Hepatocyte (in vitro differentiated cells): ENCODE measurements around the gene CBFA2T3.

Experiments
- EZH2phosphoT487 ChIP-seq: fragments of 200-600 bp; sonication (generic); IDR thresholded peaks from one replicate; pipeline ENCODE4 v1.6.1; 2018; ENCODE audit warnings: antibody characterized with exemption, mild to moderate bottlenecking, low read depth, moderate library complexity; ENCODE audit not compliant: unreplicated experiment, severe bottlenecking
- TF ChIP-seq, protein P1 (sequence below): fragments of 200-600 bp; sonication (generic); IDR thresholded peaks from 2 replicates; pipeline ENCODE4 v1.5.1; 2016; ENCODE audit warnings: antibody characterized with exemption, mild to moderate bottlenecking; ENCODE audit not compliant: poor library complexity

DNA sequence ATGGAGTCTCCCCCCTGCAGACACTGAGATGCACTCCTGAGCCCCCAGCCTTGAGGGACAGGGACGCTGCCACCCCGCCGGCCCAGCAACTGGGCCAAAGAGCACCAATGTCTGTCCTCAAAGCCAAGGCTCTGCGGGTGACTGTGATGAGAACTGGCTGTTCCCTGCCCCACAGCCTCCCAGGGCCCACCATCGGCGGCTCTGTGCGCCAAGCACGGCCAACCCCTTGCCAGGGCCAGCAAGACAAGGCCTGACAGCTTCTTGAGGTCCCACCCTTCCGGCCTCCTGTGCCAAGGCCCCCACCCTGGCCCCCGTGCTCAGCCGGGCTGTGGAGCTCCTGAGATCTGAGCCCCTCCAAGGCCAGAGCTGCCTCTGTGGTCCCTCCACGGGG is 76.3 kb downstream of the CBFA2T3 start:
- TF ChIP-seq, protein P1, sequence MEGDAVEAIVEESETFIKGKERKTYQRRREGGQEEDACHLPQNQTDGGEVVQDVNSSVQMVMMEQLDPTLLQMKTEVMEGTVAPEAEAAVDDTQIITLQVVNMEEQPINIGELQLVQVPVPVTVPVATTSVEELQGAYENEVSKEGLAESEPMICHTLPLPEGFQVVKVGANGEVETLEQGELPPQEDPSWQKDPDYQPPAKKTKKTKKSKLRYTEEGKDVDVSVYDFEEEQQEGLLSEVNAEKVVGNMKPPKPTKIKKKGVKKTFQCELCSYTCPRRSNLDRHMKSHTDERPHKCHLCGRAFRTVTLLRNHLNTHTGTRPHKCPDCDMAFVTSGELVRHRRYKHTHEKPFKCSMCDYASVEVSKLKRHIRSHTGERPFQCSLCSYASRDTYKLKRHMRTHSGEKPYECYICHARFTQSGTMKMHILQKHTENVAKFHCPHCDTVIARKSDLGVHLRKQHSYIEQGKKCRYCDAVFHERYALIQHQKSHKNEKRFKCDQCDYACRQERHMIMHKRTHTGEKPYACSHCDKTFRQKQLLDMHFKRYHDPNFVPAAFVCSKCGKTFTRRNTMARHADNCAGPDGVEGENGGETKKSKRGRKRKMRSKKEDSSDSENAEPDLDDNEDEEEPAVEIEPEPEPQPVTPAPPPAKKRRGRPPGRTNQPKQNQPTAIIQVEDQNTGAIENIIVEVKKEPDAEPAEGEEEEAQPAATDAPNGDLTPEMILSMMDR = no peak
- no peak for TF ChIP-seq EZH2phosphoT487
